T-cell (primary cell): ENCODE results near the gene MAU2. TPM values are rescaled to one million over a fixed set of nuclear protein-coding genes. Genes with fewer than 3 reads are reported as not detected.
"Not testable (repeated sequence)": the region's sequence is repeated elsewhere in the genome, so short reads cannot be mapped to it uniquely, and the experiment has no call there.

Experiments used
- ATAC-seq, 4 experiments: fragments of 200-7000 bp in 3 of 4; fragments of 150-1000 bp in 1 of 4; cut with Tn5 transposase; replicated peaks in 1 of 4; 1 replicate in 3 of 4; 2 replicates in 1 of 4; pipeline ENCODE4 v1.10.0; 2021; ENCODE audit warnings: moderate library complexity in 3 of 4, mild to moderate bottlenecking in 2 of 4, moderate number of reproducible peaks in 1 of 4
- CTCF ChIA-PET, 2 donors: fragments of 300-600 bp; sonication (Branson Sonifier 250); formaldehyde crosslinking; loops; one replicate each; lab custom pipeline; 2022; ENCODE audit warnings: antibody characterized with exemption in 2 of 2; lab: Charles Lee
- POLR2A ChIA-PET, 2 donors: fragments of 300-600 bp; sonication (Branson Sonifier 250); formaldehyde crosslinking; loops; one replicate each; lab custom pipeline; 2022; ENCODE audit warnings: antibody characterized with exemption in 2 of 2; lab: Charles Lee
- DNase-seq, 35 experiments: peaks; one replicate each; pipeline versions ENCODE4 v3.0.0 to v3.0.0-alpha.2; 2013 to 2023
- H3K27ac ChIP-seq: one replicate; pipeline ENCODE4 v1.5.1; 2013; ENCODE audit warnings: low read length
- H3K27me3 ChIP-seq, 2 experiments: replicated peaks in 1 of 2; 1 replicate in 1 of 2; 2 replicates in 1 of 2; pipeline versions ENCODE4 v1.6.1 to v1.7.0; 2013; ENCODE audit warnings: low read length in 1 of 2, mixed read lengths in 1 of 2; ENCODE audit not compliant: control insufficient read depth in 2 of 2, insufficient read depth in 2 of 2; ENCODE audit errors: extremely low read depth in 1 of 2
- H3K36me3 ChIP-seq, 2 donors: 1 replicate in 1 of 2; 2 replicates in 1 of 2; pipeline versions ENCODE4 v1.6.1 to v1.7.0; 2013; ENCODE audit warnings: low read length in 1 of 2; ENCODE audit not compliant: control insufficient read depth in 2 of 2, insufficient read depth in 1 of 2; ENCODE audit errors: extremely low read depth in 1 of 2
- H3K4me1 ChIP-seq, 2 experiments: 1 replicate in 1 of 2; 2 replicates in 1 of 2; pipeline versions ENCODE4 v1.6.1 to v1.7.0; 2013; ENCODE audit warnings: low read length in 2 of 2, mixed read lengths in 1 of 2; ENCODE audit not compliant: insufficient read depth in 2 of 2, control insufficient read depth in 1 of 2; ENCODE audit errors: extremely low read depth in 1 of 2
- H3K4me3 ChIP-seq, 2 donors: 1 replicate in 1 of 2; 2 replicates in 1 of 2; pipeline versions ENCODE4 v1.5.1 to v1.7.0; 2013; ENCODE audit warnings: mild to moderate bottlenecking in 2 of 2, low read length in 1 of 2, moderate library complexity in 1 of 2; ENCODE audit not compliant: control insufficient read depth in 1 of 2; ENCODE audit errors: extremely low read depth in 1 of 2
- H3K9me3 ChIP-seq: 2 replicates; pipeline ENCODE4 v1.7.0; 2013
- H3K27ac Mint-ChIP-seq, 2 donors: one replicate each; pipeline ENCODE4 v1.8.0; 2020 to 2021; ENCODE audit warnings: mild to moderate bottlenecking in 2 of 2, mixed read lengths in 2 of 2
- H3K27me3 Mint-ChIP-seq, 2 donors: one replicate each; pipeline ENCODE4 v1.8.0; 2021 to 2022; ENCODE audit warnings: mixed read lengths in 2 of 2
- H3K36me3 Mint-ChIP-seq: one replicate; pipeline ENCODE4 v1.8.0; 2021; ENCODE audit warnings: mixed read lengths
- H3K4me1 Mint-ChIP-seq, 3 donors: one replicate each; pipeline ENCODE4 v1.8.0; 2020 to 2022; ENCODE audit warnings: mixed read lengths in 3 of 3, mild to moderate bottlenecking in 1 of 3
- H3K4me3 Mint-ChIP-seq, 3 donors: one replicate each; pipeline ENCODE4 v1.8.0; 2020 to 2022; ENCODE audit warnings: mild to moderate bottlenecking in 3 of 3, mixed read lengths in 3 of 3, moderate library complexity in 3 of 3
- H3K9me3 Mint-ChIP-seq, 3 donors: one replicate each; pipeline ENCODE4 v1.8.0; 2020 to 2022; ENCODE audit warnings: mixed read lengths in 3 of 3
- WGBS: methylation state at CpG from one replicate; pipeline ENCODE4 v1.1.5; 2013; ENCODE audit warnings: missing lambda C conversion rate; ENCODE audit not compliant: insufficient coverage; 5-methylcytosine and 5-hydroxymethylcytosine counted together
- total RNA-seq, 35 experiments: library from RNA in 6 of 35; stranded (reverse) in 6 of 35; fragments of 120-200 nt in 1 of 35; gene quantifications; one replicate each; pipeline versions ENCODE4 v1.2.1 to v1.2.4 and lab custom pipeline; 2013 to 2026

The MAU2 gene
- total RNA-seq, 5 donors from 2014 or later (not counting 1 experiment from before 2014, with no cell fraction given), result 143 to 159 (median 150) TPM

- Histone ChIP-seq H3K4me3 (no peak overlapping the region), H3K27me3 (no peaks in the 10 kb centered on the region), H3K36me3 (no peaks in the 10 kb centered on the region), H3K9me3 (no peaks in the 10 kb centered on the region), H3K27ac (no peak overlapping the region), H3K4me1 (peaks cover 3 to 30% of the 10 kb centered on the region in 2 experiments)
- Mint-ChIP-seq H3K36me3 (no peaks in the 10 kb centered on the region), H3K27ac (peak overlapping the region; percentile 74 to 82), H3K4me3 (peak overlapping the region; percentile 28 to 56 (median 50)), H3K4me1 (peaks cover 20 to 22% (median 21%) of the 10 kb centered on the region in 3 donors), H3K27me3 (no peaks in the 10 kb centered on the region), H3K9me3 (no peaks in the 10 kb centered on the region)
- DNase-seq (peak; percentile 24 to 83 (median 56)), ATAC-seq (peak; percentile 59 to 86 (median 82))
- CTCF ChIA-PET, result interaction anchor here (0.7 to 6.3 kb wide), 6 partner anchors 39 to 123 kb away, joined by 3 to 64 read pairs (median 4); partner anchors contain the start of gene GATAD2A (in 1 of the 2)
- WGBS, result 48% methylated on average over 9 of the region's 18 CpGs
- POLR2A ChIA-PET, result no interaction called here
Measured at GRCh38 chr19:19366434-19367396, 46.1 kb downstream of the MAU2 start.

- Histone ChIP-seq H3K4me1 (peaks cover 8 to 44% of the 10 kb centered on the region in 2 experiments), H3K36me3 (no peaks in the 10 kb centered on the region), H3K4me3 (no peak overlapping the region), H3K27me3 (no peaks in the 10 kb centered on the region), H3K9me3 (no peaks in the 10 kb centered on the region), H3K27ac (no peak overlapping the region)
- 95% methylated on average over 7 of the region's 7 CpGs for WGBS
- POLR2A ChIA-PET, result interaction anchor here in 1 of 2 donors (0.5 kb wide), 1 partner anchor 8 kb away, joined by 3 read pairs; no protein-coding TSS in a partner anchor
- H3K36me3 Mint-ChIP-seq, result no peaks in the 10 kb centered on the region
- no peaks in the 10 kb centered on the region for H3K9me3 Mint-ChIP-seq
- CTCF ChIA-PET, result interaction anchor here (0.6 to 6.3 kb wide), 4 partner anchors 10 to 122 kb away, joined by 3 to 64 read pairs (median 16); partner anchors contain the start of gene GATAD2A (in 1 of the 2)
- ATAC-seq, result no peak
- no peak overlapping the region for H3K4me3 Mint-ChIP-seq
- peaks cover 23% of the 10 kb centered on the region in 3 donors for H3K4me1 Mint-ChIP-seq
- DNase-seq, result no peak
- no peak overlapping the region for H3K27ac Mint-ChIP-seq
- H3K27me3 Mint-ChIP-seq, result no peaks in the 10 kb centered on the region
Measured at GRCh38 chr19:19368087-19368486, 47.5 kb downstream of the MAU2 start.

- H3K4me3 ChIP-seq, result no peak overlapping the region
- no peaks in the 10 kb centered on the region for H3K36me3 Mint-ChIP-seq
- H3K27me3 Mint-ChIP-seq, result no peaks in the 10 kb centered on the region
- no peaks in the 10 kb centered on the region for H3K9me3 Mint-ChIP-seq
- H3K9me3 ChIP-seq, result no peaks in the 10 kb centered on the region
- peaks cover 14 to 20% (median 15%) of the 10 kb centered on the region in 3 donors for H3K4me1 Mint-ChIP-seq
- H3K4me1 ChIP-seq, result peaks cover 10 to 32% of the 10 kb centered on the region in 2 experiments
- DNase-seq (no peak), ATAC-seq (no peak)
- no peaks in the 10 kb centered on the region for H3K27me3 ChIP-seq
- WGBS, result 95% methylated on average over 8 of the region's 8 CpGs
- no peak overlapping the region for H3K27ac Mint-ChIP-seq
- H3K4me3 Mint-ChIP-seq, result no peak overlapping the region
- H3K36me3 ChIP-seq, result no peaks in the 10 kb centered on the region
- ChIA-PET CTCF (no interaction called here), POLR2A (no interaction called here)
- no peak overlapping the region for H3K27ac ChIP-seq
Measured at GRCh38 chr19:19371059-19371458, 50.4 kb downstream of the MAU2 start.

- ChIA-PET POLR2A (interaction anchor here in 1 of 2 donors (0.5 to 0.9 kb wide), 4 partner anchors 9 to 40 kb away, joined by 3 to 4 read pairs (median 3); no protein-coding TSS in a partner anchor), CTCF (interaction anchor here in 1 of 2 donors (0.5 to 1.0 kb wide), 6 partner anchors 11 to 123 kb away, joined by 3 to 6 read pairs (median 4); partner anchors contain the start of gene GATAD2A)
- Mint-ChIP-seq H3K4me1 (peaks cover 6 to 12% (median 7%) of the 10 kb centered on the region in 3 donors), H3K9me3 (no peaks in the 10 kb centered on the region), H3K27ac (peak overlapping the region; percentile 90 to 95), H3K36me3 (no peaks in the 10 kb centered on the region), H3K4me3 (peak overlapping the region; percentile 21 to 54 (median 45)), H3K27me3 (no peaks in the 10 kb centered on the region)
- DNase-seq (peak in 17 of 35 experiments; percentile 4 to 64 (median 21)), ATAC-seq (peak; percentile 75 to 93 (median 85))
- H3K27me3 ChIP-seq, result no peaks in the 10 kb centered on the region
- 30% methylated on average over 5 of the region's 8 CpGs for WGBS
- H3K9me3 ChIP-seq, result no peaks in the 10 kb centered on the region
- no peak overlapping the region for H3K4me3 ChIP-seq
- no peaks in the 10 kb centered on the region for H3K36me3 ChIP-seq
- H3K27ac ChIP-seq, result peak overlapping the region; percentile 84
- peaks cover 7 to 21% of the 10 kb centered on the region in 2 experiments for H3K4me1 ChIP-seq
Measured at GRCh38 chr19:19372656-19373416, 52.2 kb downstream of the MAU2 start.

GRCh38 chr19:19379527-19379926 lies 58.9 kb downstream of the MAU2 start:
- 93% methylated on average over 2 of the region's 2 CpGs for WGBS
- DNase-seq (no peak), ATAC-seq (no peak)
- CTCF ChIA-PET, result interaction anchor here in 1 of 2 donors (0.6 kb wide), 1 partner anchor 35 kb away, joined by 18 read pairs; no protein-coding TSS in a partner anchor
- H3K4me3 ChIP-seq, result no peak overlapping the region
- H3K4me1 ChIP-seq, result peaks cover 0 to 7% of the 10 kb centered on the region in 2 experiments
- H3K36me3 Mint-ChIP-seq, result no peaks in the 10 kb centered on the region
- POLR2A ChIA-PET, result no interaction called here
- H3K27ac Mint-ChIP-seq, result no peak overlapping the region
- H3K27ac ChIP-seq, result no peak overlapping the region
- no peaks in the 10 kb centered on the region for H3K36me3 ChIP-seq
- peaks cover 0 to 4% of the 10 kb centered on the region in 2 experiments for H3K27me3 ChIP-seq
- H3K27me3 Mint-ChIP-seq, result no peaks in the 10 kb centered on the region
- H3K4me1 Mint-ChIP-seq, result peaks cover 0 to 2% (median 1%) of the 10 kb centered on the region in 3 donors
- H3K4me3 Mint-ChIP-seq, result no peak overlapping the region
- no peaks in the 10 kb centered on the region for H3K9me3 ChIP-seq
- H3K9me3 Mint-ChIP-seq, result no peaks in the 10 kb centered on the region

GRCh38 chr19:19380316-19380715 lies 59.7 kb downstream of the MAU2 start:
- H3K4me1 Mint-ChIP-seq, DNase-seq, H3K4me3 Mint-ChIP-seq, H3K36me3 ChIP-seq, H3K9me3 Mint-ChIP-seq, POLR2A ChIA-PET, H3K9me3 ChIP-seq, H3K27ac Mint-ChIP-seq, H3K27ac ChIP-seq, CTCF ChIA-PET, ATAC-seq, H3K27me3 ChIP-seq, H3K27me3 Mint-ChIP-seq, H3K4me3 ChIP-seq, H3K36me3 Mint-ChIP-seq: not testable (repeated sequence)
- WGBS, result 96% methylated on average over 6 of the region's 12 CpGs
- H3K4me1 ChIP-seq, result peaks cover 0 to 12% of the 10 kb centered on the region in 2 experiments
